Articular chondrocyte of knee joint (primary cell): ENCODE data around the gene CBX2. TPM values are rescaled to one million over a fixed set of nuclear protein-coding genes. Genes with fewer than 3 reads are reported as not detected.

ENCODE experiments used
- total RNA-seq: library from RNA; depleted of rRNA; stranded (reverse); fragments of >200 nt; gene quantifications from 2 replicates; pipeline ENCODE4 v1.2.3, GENCODE V29; 2012

Gene CBX2
- total RNA-seq = 0.22 and 0.26 TPM in 2 replicates

DNA sequence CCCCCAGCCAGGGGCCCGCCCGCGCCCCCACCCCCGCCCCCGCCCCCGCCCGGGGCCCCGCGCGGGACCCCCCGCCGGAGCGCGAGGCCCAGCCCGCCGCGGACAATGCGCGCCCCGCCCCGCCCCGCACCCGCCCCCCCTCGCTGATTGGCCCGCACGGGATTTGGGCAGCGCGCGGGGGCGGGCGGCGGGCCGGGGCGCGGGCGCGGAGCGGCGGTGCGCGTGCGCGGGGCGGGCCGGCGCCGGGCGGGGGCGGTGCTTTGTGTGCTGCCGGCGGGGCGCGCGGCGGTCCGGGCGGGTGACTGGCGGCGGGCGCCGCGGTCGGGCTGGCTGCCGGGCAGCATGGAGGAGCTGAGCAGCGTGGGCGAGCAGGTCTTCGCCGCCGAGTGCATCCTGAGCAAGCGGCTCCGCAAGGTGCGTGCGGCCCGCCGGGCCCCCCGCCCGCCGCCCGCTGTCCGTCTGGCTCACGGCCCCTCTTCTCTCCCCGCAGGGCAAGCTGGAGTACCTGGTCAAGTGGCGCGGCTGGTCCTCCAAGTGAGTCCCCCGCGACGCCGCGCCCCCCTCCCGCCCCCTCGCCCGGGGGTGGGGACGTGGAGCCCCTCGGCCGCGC lies at the start of gene CBX2:
Gene CBX2, plus strand, starts transcription at position 255 of the 610 bp plus-strand sequence. Its CDS starts 88 bp downstream, at position 343.

DNA sequence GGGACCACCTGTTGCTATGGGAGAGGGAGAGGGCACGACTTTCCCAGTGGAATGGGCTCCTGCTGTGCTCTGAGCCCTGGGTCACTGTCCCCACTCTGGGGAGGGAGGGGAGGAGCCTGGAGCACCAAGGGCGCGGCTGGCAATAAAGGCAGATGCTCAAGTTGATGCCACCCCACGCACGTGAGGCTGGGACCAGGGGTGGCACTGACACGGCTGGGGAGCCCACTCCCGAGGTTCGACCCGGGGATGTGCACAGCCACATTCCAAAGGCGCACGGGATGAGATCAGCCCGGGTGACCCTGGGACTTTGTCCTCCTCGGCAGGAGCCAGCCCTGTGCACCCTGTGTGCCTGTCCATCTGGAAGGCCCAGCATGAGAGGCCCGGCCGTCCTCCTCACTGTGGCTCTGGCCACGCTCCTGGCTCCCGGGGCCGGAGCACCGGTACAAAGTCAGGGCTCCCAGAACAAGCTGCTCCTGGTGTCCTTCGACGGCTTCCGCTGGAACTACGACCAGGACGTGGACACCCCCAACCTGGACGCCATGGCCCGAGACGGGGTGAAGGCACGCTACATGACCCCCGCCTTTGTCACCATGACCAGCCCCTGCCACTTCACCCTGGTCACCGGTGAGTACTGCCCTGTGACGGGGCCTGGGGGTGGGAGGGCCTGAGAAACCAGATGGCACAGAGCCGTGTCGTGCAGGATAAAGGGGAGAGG lies 47.0 kb upstream of the CBX2 start, which contains the start of gene ENPP7:
Gene ENPP7, plus strand, starts transcription at position 175 of the 715 bp plus-strand sequence. Its CDS starts 197 bp downstream, at position 372.

DNA sequence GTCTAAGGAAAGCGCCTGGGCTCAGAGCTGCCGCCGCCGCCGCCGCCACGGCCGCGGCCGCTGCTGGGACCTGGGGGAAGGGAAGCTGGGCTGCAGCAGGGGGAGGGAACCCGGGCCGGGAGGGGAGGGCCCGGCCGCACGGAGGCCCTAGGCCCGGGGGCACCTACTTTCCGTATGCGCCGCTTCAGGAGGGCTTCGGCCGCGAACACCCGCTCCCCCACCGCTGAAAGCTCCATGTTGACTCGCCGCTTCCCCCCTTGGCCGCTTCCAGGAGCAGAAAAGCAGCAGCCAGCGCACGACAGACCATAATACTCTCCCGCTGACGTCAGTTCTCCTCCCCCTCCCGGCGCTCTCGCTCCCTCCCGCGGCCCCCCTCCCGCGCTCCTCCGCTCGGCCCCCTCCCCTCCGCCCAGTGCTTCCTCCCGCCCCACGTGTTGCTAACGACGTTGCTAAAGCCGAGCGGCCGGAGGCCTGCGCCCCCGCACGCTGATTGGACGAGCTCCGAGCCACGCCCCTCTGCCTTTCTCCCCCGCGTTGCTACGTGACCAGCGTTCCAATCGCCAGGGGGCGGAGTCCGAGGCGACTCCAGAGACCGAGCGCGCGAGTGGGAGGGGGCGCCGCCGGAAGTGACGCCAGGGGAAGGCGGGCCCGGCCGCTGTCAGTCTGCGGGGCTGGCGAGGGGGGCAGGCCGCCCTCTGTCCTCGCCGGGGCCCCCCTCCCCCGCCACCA lies 19.0 kb downstream of the CBX2 start, which contains the start of gene CBX8:
Gene CBX8, minus strand, starts transcription at position 315 of the 729 bp plus-strand sequence. Its CDS starts 79 bp downstream, at position 236.

Other genes starting within 250 kb of the CBX2 start
- gene RBFOX3, start 167.1 kb upstream of the CBX2 start, total RNA-seq = not detected in 2 replicates
- not detected in 2 replicates for gene ENPP7, start 47.2 kb upstream of the CBX2 start, total RNA-seq
- 2.9 and 3.8 TPM in 2 replicates for gene CBX8, start 18.9 kb downstream of the CBX2 start, total RNA-seq
- gene CBX4, start 61.3 kb downstream of the CBX2 start, total RNA-seq = 10.5 and 10.9 TPM in 2 replicates